Measurements from ENCODE around the gene LDHB.
"Not testable (repeated sequence)": the region's sequence is repeated elsewhere in the genome, so short reads cannot be mapped to it uniquely, and the experiment has no call there.

Gene LDHB

DNA sequence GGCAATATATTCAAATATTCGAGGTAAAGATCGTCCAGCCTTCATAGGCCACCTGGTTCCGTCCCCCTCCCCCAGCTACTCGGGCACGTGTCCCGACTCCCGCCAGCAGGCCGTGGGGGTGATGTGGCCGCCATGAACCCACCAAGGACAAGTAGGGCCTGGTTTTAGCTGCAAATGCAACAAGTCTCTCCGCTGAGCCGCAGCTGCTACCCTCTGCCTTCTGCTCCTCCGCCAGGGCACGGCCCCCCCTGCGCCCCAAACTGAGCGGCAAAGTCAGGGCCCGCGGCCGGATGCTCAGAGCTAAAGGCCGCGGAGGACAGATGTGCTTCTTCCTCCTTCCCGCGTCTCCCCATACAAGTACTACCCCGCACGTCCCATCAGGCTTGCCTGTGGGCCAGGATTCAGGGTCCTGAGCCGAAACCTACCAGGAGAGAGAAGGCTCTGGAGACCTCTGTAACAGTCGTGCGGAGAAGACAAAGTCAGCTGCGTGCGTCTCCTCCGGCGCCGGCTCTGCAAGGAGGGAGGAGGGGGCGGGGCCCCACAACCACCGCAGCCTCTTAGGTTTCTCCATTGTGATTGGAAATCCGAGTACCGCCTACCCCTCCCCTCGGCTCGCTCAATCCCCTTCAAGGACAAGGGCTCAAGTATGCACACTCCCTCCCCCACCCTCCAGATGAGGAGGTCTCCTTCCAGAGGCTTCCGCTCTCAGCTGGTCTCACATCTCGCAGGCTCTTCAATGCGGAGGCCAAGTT, at the start of gene LDHB:
Gene LDHB (minus strand): TSS at position 517 of the 752 bp plus-strand sequence. CDS start 3,171 bp downstream, outside the sequence.
- DNase-seq, result peak; percentile 94

DNA sequence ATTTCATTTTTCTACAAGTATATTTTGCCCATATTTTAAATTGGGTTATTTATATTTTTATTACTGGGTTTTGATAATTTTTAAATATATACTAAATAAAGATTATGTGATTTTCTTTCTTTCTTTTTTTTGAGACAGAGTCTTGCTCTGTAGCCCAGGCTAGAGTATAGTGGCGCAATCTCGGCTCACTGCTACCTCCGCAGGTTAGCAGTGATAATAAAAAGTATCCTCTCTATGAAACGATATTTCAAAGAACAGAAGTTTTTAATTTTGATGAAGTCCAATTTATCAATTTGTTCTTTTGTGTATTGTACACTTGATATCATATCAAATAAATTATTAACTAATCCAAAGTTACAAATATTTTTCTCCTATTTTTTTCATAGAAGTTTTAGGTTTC, 47.2 kb upstream of the LDHB start:
- DNase-seq, result no peak

DNA sequence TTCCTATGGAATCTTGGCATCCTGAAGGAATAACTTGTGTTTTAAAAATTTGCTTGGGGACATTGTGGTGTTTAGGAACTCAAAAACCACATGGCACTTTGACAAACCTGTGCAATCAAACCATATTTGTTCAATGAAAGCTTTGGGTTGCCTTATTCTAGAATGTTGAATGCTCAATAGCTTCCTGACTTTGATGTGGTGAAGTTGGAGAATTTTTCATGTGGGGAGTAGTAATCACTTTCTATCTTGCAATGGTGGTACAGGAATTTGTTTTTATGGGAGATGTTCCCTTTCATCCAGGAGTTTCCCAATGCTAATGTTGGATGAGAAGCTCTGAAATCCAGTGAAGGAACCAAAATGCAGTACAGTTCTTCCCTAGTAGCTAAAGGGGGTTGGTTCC, 42.2 kb upstream of the LDHB start:
- DNase-seq, result no peak

DNA sequence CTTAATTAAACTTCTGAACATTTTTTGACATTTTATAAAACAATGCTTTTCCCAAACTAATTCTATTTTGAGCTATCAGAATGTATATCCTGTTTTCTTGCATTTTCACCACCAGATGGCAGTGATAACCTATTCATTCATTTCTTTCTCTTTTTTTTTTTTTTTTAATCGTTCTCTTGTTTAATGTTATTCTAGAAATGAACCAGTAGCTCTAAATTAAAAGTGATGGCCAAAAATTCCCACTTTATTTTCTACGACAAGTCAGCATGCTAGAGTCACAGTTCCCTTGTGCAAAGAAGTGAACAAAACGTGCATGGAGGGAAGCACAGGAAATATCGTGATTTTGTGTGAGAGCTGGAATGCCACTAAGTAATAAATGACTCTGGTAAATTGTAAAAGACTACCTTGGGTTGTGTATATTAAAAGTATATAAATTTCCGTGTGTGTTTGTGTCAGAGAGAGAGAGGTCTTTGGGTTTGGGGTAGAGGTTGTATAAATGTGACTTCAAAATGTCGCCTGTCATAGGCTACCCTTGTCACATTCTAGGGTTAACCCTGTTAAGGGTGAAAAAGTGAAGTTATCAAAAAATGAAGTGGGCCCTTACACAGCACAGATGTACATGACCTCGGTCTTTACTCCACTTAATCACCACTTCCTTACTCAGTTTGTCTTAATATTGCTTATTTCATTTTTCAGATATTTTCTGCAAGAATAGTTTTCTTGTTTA, 40.4 kb upstream of the LDHB start:
- DNase-seq, result no peak

DNA sequence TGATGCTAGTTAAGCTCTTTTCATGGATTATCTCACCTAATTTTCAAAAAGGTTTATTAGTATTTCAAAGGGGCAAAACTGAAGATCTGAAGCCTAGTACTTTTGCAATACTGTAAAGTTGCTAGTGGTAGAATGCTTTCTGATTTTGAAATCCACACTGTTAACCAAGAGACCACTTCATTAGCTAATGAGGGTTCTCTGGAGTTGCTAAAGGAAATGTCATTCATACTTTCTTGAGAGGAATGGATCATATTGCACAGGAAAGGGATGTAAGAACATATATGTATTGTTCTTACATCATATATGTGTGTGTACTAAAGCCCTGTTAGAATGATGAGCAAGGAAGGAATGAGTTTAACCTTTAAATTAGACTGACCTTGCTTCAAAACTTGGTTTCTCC, 39.0 kb upstream of the LDHB start:
- DNase-seq, result no peak

DNA sequence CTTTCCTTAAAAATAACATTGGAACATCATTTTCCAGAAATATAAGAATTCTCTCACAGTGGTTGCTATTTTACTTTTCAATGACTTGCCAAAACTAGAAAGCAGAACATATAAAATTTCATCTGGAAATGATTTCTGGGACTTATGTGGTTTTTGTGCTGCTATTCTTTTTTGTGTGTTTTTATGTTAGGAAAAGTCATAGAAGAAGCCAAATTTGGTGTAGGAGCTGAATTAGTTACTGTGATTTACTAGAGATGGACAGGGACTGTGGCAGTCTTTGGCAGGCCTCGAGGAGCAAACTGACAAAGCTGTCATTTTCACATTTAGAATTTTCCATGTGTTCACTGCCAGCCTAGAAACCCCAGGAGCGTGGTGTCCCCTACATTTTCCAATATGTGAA, 38.3 kb upstream of the LDHB start:
- no peak for DNase-seq

DNA sequence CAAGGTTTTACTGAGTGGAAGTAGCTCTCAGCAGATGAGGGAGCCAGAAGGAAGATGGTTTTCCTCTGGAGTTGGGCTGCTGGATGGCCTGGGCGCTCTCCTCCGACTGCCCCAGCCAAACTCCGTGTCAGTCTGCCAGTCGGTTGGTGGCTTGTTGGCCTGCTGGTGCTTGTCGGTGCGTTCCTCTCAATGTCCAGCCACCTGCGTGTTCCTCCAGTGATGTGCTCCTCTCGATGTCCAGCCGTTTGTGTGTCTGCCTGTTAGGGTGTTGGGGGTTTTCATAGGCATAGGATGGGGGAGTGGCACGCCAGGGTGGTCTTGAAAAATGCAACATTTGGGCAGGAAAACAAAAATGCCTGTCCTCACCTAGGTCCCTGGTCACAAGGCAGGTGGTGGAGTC, 37.0 kb upstream of the LDHB start:
- no peak for DNase-seq

DNA sequence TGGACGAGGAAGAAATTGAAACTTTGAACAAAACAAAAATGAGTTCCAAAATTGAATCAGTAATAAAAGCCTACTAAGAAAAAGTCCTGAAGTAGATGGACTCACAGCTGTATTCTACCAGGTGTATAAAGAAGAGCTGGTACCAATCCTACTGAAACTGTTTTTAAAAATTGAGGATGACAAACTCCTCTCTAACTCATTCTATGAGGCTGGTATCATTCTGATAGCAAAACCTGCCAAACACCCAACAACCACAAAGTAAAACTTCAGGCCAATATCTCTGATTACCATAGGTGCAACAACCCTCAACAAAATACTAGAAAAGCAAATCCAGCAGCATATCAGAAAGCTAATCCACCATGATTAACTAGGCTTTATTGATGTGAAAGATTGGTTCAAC, 33.9 kb upstream of the LDHB start:
- DNase-seq, result no peak

DNA sequence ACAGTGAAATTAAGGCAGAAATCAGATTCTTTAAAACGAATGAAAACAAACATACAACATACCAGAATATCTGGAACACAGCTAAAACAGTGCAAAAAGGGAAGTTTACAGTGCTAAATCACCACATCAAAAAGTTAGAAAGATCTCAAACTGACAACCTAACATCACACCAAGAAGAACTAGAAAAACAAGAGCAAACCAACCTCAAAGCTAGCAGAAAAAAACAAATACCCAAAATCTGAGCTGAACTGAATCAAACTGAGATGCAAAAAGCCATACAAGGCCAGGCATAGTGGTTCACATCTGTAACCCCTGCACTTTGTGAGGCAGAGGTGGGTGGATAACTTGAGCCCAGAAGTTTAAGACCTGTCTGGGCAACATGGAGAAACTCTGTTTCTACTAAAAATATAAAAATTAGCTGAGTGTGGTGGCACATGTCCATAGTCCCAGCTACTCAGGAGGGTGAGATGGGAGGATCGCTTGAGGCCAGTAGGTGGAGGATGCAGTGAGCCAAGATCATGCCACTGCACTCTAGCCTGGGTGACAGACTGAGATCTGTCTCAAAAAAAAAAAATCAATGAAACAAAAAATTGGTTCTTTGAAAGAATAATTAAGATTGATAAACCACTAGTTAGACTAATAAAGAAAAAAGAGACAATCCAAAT, 33.2 kb upstream of the LDHB start:
- no peak for DNase-seq

DNA sequence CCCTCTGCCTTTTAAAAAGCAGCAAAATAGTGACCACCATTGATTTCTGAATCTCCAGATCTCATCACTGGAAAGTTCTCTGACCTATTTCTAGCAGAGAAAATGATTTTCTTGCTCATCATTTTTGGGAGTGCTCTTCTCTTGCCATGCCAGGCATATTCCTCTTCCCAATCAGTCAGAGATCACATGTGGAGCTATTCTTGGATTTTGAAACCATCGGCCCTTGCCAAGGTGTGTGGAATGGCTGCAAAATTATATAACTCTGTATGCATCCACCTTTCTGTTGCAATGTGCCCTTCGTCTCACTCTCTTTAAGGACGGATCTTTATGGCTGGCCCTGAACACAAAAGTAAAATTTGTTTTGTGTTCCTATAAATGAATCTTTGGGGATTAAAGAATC, 25.5 kb upstream of the LDHB start:
- DNase-seq, result no peak

DNA sequence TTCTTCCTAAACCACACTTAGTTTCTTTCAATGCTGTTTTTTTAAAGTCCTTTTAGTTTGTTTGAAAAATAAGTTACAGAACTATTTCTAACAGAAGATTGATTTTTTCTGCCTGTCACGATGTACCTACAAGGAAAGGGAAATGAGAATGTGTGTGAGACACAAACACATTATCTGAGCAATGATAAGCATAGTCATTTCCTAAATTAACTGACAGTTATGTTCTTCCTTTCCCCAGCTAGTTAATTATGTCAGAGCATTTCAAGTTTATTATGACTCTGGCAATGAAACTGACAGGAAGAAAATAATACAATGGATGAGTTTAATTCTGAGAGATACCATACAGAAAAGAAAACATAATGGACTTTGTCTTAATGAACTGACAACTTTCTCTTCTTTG, 21.3 kb upstream of the LDHB start:
- DNase-seq, result no peak

DNA sequence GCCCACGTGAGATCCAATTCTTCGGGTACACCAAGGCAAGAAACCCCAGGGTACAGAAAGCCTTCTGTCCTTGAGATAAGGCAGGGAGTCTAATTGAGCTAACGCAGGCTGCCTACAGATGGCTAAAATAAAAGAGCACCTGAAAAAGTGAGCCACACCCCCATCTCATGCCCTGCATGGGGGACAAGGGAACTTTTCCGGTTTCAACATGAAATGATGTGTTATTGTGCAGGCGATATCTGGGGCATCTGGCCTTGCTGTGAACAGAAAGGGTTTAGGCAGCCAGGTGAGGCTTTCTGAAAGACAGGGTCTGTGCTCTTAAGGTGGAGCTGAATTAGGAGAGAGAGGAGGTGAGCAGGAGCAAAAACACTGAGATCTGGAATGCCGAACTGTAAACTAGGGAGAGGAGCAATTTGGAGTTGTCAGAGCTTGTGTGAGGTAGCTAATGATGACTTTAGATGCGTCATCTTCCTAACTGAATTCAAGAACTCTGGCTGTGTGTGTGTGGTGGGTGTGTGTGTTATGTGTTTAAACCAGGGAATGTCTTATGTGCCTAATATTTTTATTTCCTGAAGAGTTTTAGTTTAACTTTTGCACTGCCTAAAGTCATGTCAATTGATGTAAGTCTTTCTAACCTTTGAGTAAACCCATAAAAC, 20.1 kb upstream of the LDHB start:
- no peak for DNase-seq

DNA sequence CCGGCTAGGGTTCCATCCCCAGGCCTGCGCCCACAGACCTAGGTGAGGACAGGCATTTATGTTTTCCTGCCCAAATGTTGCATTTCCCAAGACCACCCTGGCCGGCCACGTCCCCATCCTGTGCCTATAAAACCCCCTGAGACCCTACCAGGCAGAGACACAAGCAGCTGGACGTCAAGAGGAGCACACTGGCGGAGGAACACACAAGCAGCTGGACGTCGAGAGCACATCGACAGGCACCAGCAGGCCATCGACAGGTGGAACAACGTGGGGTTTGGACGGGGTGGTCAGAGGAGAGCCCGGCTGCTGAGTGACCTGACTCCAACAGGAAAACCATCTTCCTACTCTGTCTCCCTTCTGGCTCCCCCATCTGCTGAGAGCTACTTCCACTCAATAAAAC, 19.6 kb upstream of the LDHB start:
- DNase-seq, result no peak

DNA sequence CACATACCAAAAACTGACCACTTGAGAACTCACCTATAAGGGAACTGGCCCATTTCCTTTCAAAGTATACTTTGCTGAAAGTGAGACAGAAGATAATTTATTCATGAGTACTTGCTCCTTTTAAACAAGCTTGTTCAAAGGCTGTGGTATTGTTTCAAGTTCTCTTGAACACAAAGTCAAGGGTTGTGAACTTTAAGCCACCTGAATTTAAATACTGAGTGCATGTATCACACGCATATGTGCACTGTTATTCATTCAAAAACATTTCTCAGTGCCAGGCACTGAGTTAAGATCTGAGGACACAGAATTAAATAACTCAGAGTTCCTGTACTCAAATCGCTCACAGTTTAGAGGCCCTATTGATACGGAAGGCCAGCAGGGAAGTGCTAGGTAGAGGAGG, 19.1 kb upstream of the LDHB start:
- DNase-seq, result peak; percentile 37

DNA sequence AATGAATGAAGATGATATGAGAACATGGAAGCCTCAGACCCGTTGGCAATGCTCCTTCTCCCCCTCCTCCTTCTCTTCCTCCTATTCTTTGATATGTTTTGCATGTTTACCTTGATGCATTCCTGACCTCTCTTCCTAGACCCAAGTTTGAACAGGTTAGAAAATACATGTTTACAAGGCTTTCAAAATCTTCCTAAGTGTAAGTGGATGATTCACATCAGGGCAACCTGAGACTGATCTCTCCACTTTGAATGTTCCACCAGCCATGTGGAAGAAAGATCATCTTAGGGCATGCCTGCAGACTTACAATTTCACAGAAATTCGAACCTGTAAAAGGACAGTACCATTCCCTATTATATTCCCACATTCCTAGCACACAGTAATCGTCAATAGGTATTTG, 18.0 kb upstream of the LDHB start:
- no peak for DNase-seq

DNA sequence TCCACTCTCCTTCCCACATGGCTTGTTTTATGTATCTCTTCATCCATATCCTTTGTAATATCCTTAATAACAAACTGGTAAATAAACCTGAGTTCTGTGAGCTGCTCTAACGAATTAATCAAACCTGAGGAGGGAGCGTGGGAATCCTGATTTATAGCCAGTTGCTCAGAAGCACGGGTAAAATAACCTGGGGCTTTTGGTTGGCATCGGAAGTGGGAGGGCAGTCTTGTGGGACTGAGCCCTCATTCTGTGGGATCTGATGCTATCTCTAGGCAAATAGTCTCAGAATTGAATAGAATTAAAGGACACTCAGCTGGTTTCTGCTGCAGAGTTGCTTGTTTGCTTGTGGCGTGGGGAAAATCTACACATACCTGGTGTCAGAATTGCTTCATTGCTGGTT, 17.5 kb upstream of the LDHB start:
- DNase-seq, result no peak

DNA sequence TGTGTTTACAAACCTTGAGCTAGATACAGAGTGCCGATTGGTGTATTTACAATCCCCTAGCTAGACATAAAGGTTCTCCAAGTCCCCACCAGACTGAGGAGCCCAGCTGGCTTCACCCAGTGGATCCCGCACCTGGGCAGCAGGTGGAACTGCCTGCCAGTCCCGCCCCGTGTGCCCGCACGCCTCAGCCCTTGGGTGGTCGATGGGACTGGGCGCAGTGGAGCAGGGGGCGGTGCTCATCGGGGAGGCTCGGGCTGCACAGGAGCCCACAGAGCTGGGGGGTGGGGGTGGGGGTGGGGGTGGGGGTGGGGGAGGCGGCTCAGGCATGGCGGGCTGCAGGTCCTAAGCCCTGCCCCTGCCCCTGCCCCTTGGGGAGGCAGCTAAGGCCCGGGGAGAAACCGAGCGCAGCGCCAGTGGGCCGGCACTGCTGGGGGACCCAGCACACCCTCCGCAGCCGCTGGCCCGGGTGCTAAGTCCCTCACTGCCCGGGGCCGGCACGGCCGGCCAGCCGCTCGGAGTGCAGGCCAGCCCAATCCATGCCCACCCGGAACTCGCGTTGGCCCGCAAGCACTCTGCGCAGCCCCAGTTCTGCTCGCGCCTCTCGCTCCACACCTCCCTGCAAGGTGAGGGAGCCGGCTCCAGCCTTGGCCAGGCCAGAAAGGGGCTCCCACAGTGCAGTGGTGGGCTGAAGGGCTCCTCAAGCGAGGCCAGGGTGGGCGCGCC, 16.3 kb upstream of the LDHB start:
- not testable (repeated sequence) for DNase-seq

DNA sequence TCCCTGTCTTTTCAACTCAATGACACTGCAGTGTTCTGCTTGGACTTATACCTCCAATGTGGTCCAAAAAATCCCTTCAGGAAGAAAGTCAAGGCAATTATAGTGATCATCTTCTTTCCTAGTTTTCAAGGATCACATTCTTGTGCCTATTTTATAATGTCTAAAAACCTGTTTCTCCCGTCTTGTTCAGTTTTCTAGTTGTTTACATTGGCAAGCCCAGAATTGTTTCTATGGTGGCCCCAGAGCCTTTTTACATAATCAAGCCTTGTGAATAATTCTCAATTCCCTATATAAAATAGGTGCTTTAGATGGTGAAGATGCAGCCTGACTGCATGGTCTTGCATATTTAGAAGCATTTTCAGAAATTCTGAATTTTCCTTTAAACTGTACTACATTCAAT, 14.5 kb upstream of the LDHB start:
- no peak for DNase-seq

DNA sequence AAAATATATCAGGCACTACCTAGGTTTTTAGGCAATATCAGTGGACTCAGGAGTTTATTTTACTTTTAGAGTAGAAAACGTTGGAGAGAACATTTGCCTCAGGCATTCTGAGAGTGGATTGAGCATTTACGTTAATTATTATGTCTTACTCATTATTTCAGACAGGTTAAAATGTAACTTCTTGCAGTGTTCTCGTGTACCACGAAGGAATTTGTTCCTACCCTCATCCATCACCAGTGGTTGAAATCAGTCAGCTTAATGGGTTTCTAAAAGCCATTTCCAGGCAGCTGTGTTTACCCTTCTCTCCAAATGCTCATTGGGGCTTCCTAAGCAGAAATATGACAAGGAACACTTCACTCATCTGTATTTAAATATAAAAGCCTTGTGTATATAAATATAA, 9.1 kb upstream of the LDHB start:
- DNase-seq, result peak; percentile 56

DNA sequence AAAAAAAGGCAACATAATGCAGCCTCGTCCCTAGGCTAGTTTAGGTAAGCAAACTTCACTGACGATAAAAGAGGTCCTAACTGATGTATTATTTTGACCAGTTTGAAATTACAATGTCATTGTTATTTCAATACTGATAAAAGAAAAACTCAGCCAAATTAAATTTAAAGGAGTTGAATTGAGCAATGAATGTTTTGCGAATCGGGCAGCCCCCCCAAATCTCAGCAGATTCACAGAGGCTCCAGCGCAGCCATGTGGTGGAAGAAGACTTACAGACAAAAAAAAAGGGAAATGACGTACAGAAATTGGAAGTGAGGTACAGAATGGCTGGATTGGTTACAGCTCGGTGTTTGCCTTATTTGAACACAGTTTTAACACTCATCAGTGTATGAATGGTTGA, 8.2 kb upstream of the LDHB start:
- no peak for DNase-seq

DNA sequence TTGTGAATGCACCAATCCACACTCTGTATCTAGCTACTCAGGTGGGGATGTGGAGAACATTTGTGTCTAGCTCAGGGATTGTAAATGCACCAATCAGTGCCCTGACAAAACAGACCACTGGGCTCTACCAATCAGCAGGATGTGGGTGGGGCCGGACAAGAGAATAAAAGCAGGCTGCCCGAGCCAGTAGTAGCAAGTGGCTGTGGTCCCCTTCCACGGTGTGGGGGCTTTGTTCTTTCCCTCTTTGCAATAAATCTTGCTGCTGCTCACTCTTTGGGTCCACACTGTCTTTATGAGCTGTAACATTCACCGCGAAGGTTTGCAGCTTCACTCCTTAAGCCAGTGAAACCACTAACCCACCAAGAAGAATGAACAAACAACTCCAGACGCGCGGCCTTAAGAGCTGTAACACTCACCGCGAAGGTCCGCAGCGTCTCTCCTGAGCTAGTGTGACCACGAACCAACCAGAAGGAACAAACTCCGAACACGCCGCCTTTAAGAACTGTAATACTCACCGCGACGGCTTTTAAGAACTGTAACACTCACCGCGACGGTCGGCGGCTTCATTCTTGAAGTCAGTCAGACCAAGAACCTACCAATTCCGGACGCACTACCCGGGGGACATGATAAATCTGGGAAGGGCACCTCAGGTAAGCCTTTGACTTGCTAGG, 4.6 kb upstream of the LDHB start:
- DNase-seq, result no peak

DNA sequence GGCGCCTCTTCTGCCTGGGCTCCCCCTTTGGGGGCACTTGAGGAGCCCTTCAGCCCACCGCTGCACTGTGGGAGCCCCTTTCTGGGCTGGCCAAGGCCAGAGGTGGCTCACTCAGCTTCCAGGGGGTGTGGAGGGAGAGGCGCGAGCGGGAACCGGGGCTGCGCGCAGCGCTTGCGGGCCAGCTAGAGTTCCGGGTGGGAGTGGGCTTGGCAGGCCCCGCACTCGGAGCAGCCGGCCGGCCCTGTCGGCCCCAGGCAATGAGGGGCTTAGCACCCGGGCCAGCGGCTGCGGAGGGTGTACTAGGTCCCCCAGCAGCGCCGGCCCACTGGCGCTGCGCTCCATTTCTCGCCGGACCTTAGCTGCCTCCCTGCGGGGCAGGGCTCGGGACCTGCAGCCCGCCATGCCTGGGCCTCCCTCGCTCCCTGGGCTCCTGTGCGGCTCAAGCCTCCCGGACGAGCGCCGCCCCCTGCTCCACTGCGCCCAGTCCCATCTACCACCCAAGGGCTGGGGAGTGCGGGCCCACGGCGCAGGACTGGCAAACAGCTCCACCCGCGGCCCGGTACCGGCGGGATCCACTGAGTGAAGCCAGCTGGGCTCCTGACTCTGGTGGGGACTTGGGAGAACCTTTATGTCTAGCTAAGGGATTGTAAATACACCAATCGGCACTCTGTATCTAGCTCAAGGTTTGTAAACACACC, 3.9 kb upstream of the LDHB start:
- DNase-seq, result not testable (repeated sequence)

Data from DMS79 (cell line).